ENCODE results near the gene GPR31. TPM values are rescaled to one million over a fixed set of nuclear protein-coding genes. Genes with fewer than 3 reads are reported as not detected.

GPR31 gene
- total and polyA plus RNA-seq, 2 donors from 2014 or later: 0.16 TPM; not detected in 1

GRCh38 chr6:167129562-167129961 is 28.2 kb downstream of the GPR31 start:
- no peak for TF ChIP-seq CTCF (IDR thresholded peaks at IDR 0.05; ENCODE audit: borderline replicate concordance, extremely low read depth, insufficient read depth)
- intact Hi-C loops (cut with DNase I): no loop called here
- Histone ChIP-seq H3K27me3 (ENCODE audit: control insufficient read depth, insufficient read depth, low read length) (no peaks in the 10 kb centered on the region), H3K9ac (ENCODE audit: low read length in 3 of 3) (no peak overlapping the region), H3K9me3 (ENCODE audit: control insufficient read depth in 2 of 3, insufficient read depth in 1 of 3, low read length in 3 of 3) (no peaks in the 10 kb centered on the region), H3K27ac (ENCODE audit: low read depth in 2 of 2, low read length in 2 of 2) (no peak overlapping the region), H3K36me3 (ENCODE audit: control insufficient read depth in 2 of 3, insufficient read depth in 3 of 3, low read length in 3 of 3) (no peaks in the 10 kb centered on the region), H3K4me3 (ENCODE audit: low read length in 3 of 3) (no peak overlapping the region), H3K4me1 (ENCODE audit: control insufficient read depth in 2 of 3, insufficient read depth in 2 of 3, low read depth in 1 of 3, low read length in 3 of 3) (peaks cover 0 to 11% (median 0%) of the 10 kb centered on the region in 3 donors)
- DNase-seq: no peak
- FAIRE-seq: no peak

GRCh38 chr6:167129159-167129558 is 28.6 kb downstream of the GPR31 start:
- DNase-seq (no peak), FAIRE-seq (no peak)
- no peaks in the 10 kb centered on the region for H3K9me3 ChIP-seq (ENCODE audit: control insufficient read depth in 2 of 3, insufficient read depth in 1 of 3, low read length in 3 of 3)
- no peaks in the 10 kb centered on the region for H3K27me3 ChIP-seq (ENCODE audit: control insufficient read depth, insufficient read depth, low read length)
- H3K9ac ChIP-seq (ENCODE audit: low read length in 3 of 3): no peak overlapping the region
- no peak overlapping the region for H3K27ac ChIP-seq (ENCODE audit: low read depth in 2 of 2, low read length in 2 of 2)
- no peaks in the 10 kb centered on the region for H3K36me3 ChIP-seq (ENCODE audit: control insufficient read depth in 2 of 3, insufficient read depth in 3 of 3, low read length in 3 of 3)
- H3K4me1 ChIP-seq (ENCODE audit: control insufficient read depth in 2 of 3, insufficient read depth in 2 of 3, low read depth in 1 of 3, low read length in 3 of 3): peaks cover 0 to 11% (median 0%) of the 10 kb centered on the region in 3 donors
- H3K4me3 ChIP-seq (ENCODE audit: low read length in 3 of 3): no peak overlapping the region
- TF ChIP-seq CTCF (IDR thresholded peaks at IDR 0.05; ENCODE audit: borderline replicate concordance, extremely low read depth, insufficient read depth): no peak
- intact Hi-C loops (cut with DNase I): no loop called here

GRCh38 chr6:167127785-167128531 is 29.8 kb downstream of the GPR31 start:
- no peak for FAIRE-seq
- TF ChIP-seq CTCF (IDR thresholded peaks at IDR 0.05; ENCODE audit: borderline replicate concordance, extremely low read depth, insufficient read depth): no peak
- H3K4me3 ChIP-seq (ENCODE audit: low read length in 3 of 3): peak overlapping the region in 2 of 3 donors; percentile 1 to 30
- no peaks in the 10 kb centered on the region for H3K9me3 ChIP-seq (ENCODE audit: control insufficient read depth in 2 of 3, insufficient read depth in 1 of 3, low read length in 3 of 3)
- H3K4me1 ChIP-seq (ENCODE audit: control insufficient read depth in 2 of 3, insufficient read depth in 2 of 3, low read depth in 1 of 3, low read length in 3 of 3): peaks cover 0 to 11% (median 0%) of the 10 kb centered on the region in 3 donors
- intact Hi-C loops (cut with DNase I): no loop called here
- H3K27me3 ChIP-seq (ENCODE audit: control insufficient read depth, insufficient read depth, low read length): no peaks in the 10 kb centered on the region
- no peak overlapping the region for H3K9ac ChIP-seq (ENCODE audit: low read length in 3 of 3)
- H3K36me3 ChIP-seq (ENCODE audit: control insufficient read depth in 2 of 3, insufficient read depth in 3 of 3, low read length in 3 of 3): no peaks in the 10 kb centered on the region
- peak overlapping the region in 1 of 2 donors; percentile 19 for H3K27ac ChIP-seq (ENCODE audit: low read depth in 2 of 2, low read length in 2 of 2)
- DNase-seq: peak in 2 of 5 donors; percentile 38 to 45

Data from kidney (tissue), 14 donors.